Upper lobe of left lung (tissue), 4 donors: ENCODE results near the gene ARPC1A.

Experiments
- EP300 ChIP-seq, 4 donors: sonication (generic); formaldehyde crosslinking; IDR thresholded peaks; one replicate each; pipeline ENCODE4 v1.5.1; 2017; ENCODE audit warnings: antibody characterized with exemption in 4 of 4, control low read depth in 2 of 4
- POLR2A ChIP-seq, 4 donors: fragments of 450-650 bp; IDR thresholded peaks; one replicate each; pipeline ENCODE4 v1.5.1; 2016 to 2017; ENCODE audit warnings: antibody characterized with exemption in 4 of 4, mild to moderate bottlenecking in 2 of 4
- POLR2AphosphoS5 ChIP-seq, 2 donors: sonication (generic); formaldehyde crosslinking; IDR thresholded peaks; one replicate each; pipeline ENCODE4 v1.5.1; 2017; ENCODE audit warnings: antibody characterized with exemption in 2 of 2
- TF ChIP-seq, protein P1 (sequence below), 6 experiments: fragments of 450-650 bp in 4 of 6; fragments of 200-600 bp in 2 of 6; sonication (generic) in 2 of 6; IDR thresholded peaks; one replicate each; pipeline ENCODE4 v1.5.1; 2016 to 2019; ENCODE audit warnings: antibody characterized with exemption in 6 of 6

DNA sequence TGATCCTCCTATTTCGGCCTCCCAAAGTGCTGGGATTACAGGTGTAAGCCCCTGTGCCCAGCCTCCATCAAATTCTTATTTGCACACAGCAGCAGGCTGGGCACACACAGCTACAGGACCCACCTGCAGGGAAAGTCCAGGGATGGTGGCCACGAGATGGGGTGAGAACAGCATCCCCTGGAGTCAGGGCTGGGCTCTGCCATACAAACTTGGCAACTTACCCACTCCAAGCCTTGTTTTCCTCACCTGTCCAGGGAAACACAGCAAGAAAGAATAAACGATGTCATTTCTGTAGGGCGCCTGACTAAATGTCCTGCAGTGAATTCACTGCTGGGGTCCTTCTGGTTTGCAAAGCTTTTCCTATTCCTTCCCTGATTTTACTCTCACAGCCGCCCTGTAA, 47.5 kb upstream of the ARPC1A start:
- TF ChIP-seq, protein P1, sequence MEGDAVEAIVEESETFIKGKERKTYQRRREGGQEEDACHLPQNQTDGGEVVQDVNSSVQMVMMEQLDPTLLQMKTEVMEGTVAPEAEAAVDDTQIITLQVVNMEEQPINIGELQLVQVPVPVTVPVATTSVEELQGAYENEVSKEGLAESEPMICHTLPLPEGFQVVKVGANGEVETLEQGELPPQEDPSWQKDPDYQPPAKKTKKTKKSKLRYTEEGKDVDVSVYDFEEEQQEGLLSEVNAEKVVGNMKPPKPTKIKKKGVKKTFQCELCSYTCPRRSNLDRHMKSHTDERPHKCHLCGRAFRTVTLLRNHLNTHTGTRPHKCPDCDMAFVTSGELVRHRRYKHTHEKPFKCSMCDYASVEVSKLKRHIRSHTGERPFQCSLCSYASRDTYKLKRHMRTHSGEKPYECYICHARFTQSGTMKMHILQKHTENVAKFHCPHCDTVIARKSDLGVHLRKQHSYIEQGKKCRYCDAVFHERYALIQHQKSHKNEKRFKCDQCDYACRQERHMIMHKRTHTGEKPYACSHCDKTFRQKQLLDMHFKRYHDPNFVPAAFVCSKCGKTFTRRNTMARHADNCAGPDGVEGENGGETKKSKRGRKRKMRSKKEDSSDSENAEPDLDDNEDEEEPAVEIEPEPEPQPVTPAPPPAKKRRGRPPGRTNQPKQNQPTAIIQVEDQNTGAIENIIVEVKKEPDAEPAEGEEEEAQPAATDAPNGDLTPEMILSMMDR (IDR thresholded peaks at IDR 0.05), result no peak
- no peak for TF ChIP-seq POLR2A (IDR thresholded peaks at IDR 0.05)
- TF ChIP-seq POLR2AphosphoS5 (IDR thresholded peaks at IDR 0.05), result no peak
- TF ChIP-seq EP300 (IDR thresholded peaks at IDR 0.05), result no peak
